SH-SY5Y (cell line): ENCODE measurements around the gene RPAP3.

Experiments
- GATA2 ChIP-seq: IDR thresholded peaks from 2 replicates; pipeline ENCODE4 v1.6.1; 2011; ENCODE audit warnings: mild to moderate bottlenecking, low read depth, low read length
- GATA3 ChIP-seq: IDR thresholded peaks from 2 replicates; pipeline ENCODE4 v1.6.1; 2011; ENCODE audit warnings: low read depth, mild to moderate bottlenecking, low read length, moderate library complexity

- no peak for TF ChIP-seq GATA2
- no peak for TF ChIP-seq GATA3
These were observed 1.1 kb downstream of the RPAP3 start for GRCh38 chr12:47704719-47705118.
